Lower leg skin (tissue), 4 donors: ENCODE results near the gene WIPI1. TPM values are rescaled to one million over a fixed set of nuclear protein-coding genes. Genes with fewer than 3 reads are reported as not detected.
A peak's percentile ranks its signal among the peaks of the same experiment; 100 is the strongest.

ENCODE experiments used
- DNase-seq, 2 donors: peaks; one replicate each; pipeline ENCODE4 v3.0.0-alpha.2; 2019; ENCODE audit warnings: low spot score in 2 of 2
- H3K4me3 ChIP-seq: fragments of 200-600 bp; sonication (generic); 2 replicates; pipeline ENCODE4 v1.5.1; 2017; ENCODE audit warnings: mild to moderate bottlenecking, low read depth; ENCODE audit not compliant: poor library complexity, severe bottlenecking
- CTCF ChIP-seq, 3 donors: fragments of 450-650 bp; IDR thresholded peaks; one replicate each; pipeline ENCODE4 v1.5.1; 2016; ENCODE audit warnings: antibody characterized with exemption in 3 of 3, mild to moderate bottlenecking in 3 of 3, moderate library complexity in 2 of 3
- POLR2A ChIP-seq, 2 donors: fragments of 450-650 bp; IDR thresholded peaks; one replicate each; pipeline ENCODE4 v1.6.1; 2016 to 2017; ENCODE audit warnings: antibody characterized with exemption in 2 of 2, mild to moderate bottlenecking in 1 of 2, moderate library complexity in 1 of 2
- whole genome bisulfite sequencing, 2 donors: methylation state at CpG; one replicate each; pipeline ENCODE4 v1.1.5; 2018; 5-methylcytosine and 5-hydroxymethylcytosine counted together
- intact Hi-C: fragments of 100-400 bp; cut with DNase I; formaldehyde crosslinking; loops from one replicate; pipeline ENCODE4 v1.15.0; 2023; ENCODE audit warnings: low total_unique reads
- total RNA-seq, 4 donors: library from RNA; depleted of rRNA; stranded (reverse); fragments of >200 nt; gene quantifications; one replicate each; pipeline ENCODE4 v1.1.0, GENCODE V29; 2016

Gene WIPI1
- total RNA-seq, 4 donors from 2014 or later: 21.7 to 64.3 (median 38.2) TPM

GRCh38 chr17:68400404-68400735 lies 56.9 kb downstream of the WIPI1 start:
- intact Hi-C loops: no loop called here
- H3K4me3 ChIP-seq: no peak overlapping the region
- no peak for TF ChIP-seq POLR2A (IDR thresholded peaks at IDR 0.05)
- TF ChIP-seq CTCF (IDR thresholded peaks at IDR 0.05): no peak
- DNase-seq: peak in 1 of 2 donors; percentile 49
- WGBS, 2 donors: 70 to 72% methylated on average over 4 of the region's 4 CpGs

- DNase-seq: peak in 1 of 2 donors; percentile 82
- TF ChIP-seq POLR2A (IDR thresholded peaks at IDR 0.05) (no peak), CTCF (IDR thresholded peaks at IDR 0.05) (no peak)
- WGBS, 2 donors: 31 to 48% methylated on average over 19 of the region's 19 CpGs
- intact Hi-C loops: no loop called here
- H3K4me3 ChIP-seq: no peak overlapping the region
Observed at GRCh38 chr17:68399638-68400403, 57.5 kb downstream of the WIPI1 start.

- DNase-seq: peak in 1 of 2 donors; percentile 87
- intact Hi-C loops: no loop called here
- H3K4me3 ChIP-seq: no peak overlapping the region
- WGBS, 2 donors: 32% methylated on average over 11 of the region's 11 CpGs
- no peak for TF ChIP-seq POLR2A (IDR thresholded peaks at IDR 0.05)
- no peak for TF ChIP-seq CTCF (IDR thresholded peaks at IDR 0.05)
Observed at GRCh38 chr17:68398691-68399637, 58.3 kb downstream of the WIPI1 start.

- peak in 1 of 2 donors; percentile 53 for DNase-seq
- TF ChIP-seq CTCF (IDR thresholded peaks at IDR 0.05) (no peak), POLR2A (IDR thresholded peaks at IDR 0.05) (no peak)
- intact Hi-C loops: no loop called here
- WGBS, 2 donors: 73 to 82% methylated on average over 7 of the region's 7 CpGs
- no peak overlapping the region for H3K4me3 ChIP-seq
Observed at GRCh38 chr17:68397108-68397536, 60.2 kb downstream of the WIPI1 start.

GRCh38 chr17:68396226-68397107 lies 60.8 kb downstream of the WIPI1 start:
- intact Hi-C loops: no loop called here
- no peak overlapping the region for H3K4me3 ChIP-seq
- TF ChIP-seq CTCF (IDR thresholded peaks at IDR 0.05) (no peak), POLR2A (IDR thresholded peaks at IDR 0.05) (no peak)
- 85 to 86% methylated on average over 10 of the region's 10 CpGs for WGBS, 2 donors
- DNase-seq: peak in 1 of 2 donors; percentile 59
